Tibial artery (tissue), 4 donors: ENCODE data around the gene NGFR.

Source experiments
- DNase-seq, 2 donors: peaks; one replicate each; pipeline ENCODE4 v3.0.0-alpha.2; 2019
- H3K27ac ChIP-seq, 2 donors: fragments of 200-600 bp; sonication (generic) in 1 of 2; 1 replicate in 1 of 2; 2 replicates in 1 of 2; pipeline ENCODE4 v1.5.1; 2018 to 2019; ENCODE audit warnings: mild to moderate bottlenecking in 1 of 2
- H3K27me3 ChIP-seq, 2 donors: fragments of 200-600 bp; sonication (generic) in 1 of 2; one replicate each; pipeline versions ENCODE4 v1.5.1 to v1.6.0; 2016 to 2019
- H3K36me3 ChIP-seq, 3 donors: fragments of 200-600 bp; sonication (generic) in 2 of 3; one replicate each; pipeline ENCODE4 v1.5.1; 2016 to 2019; ENCODE audit warnings: mild to moderate bottlenecking in 2 of 3
- H3K4me1 ChIP-seq, 4 donors: fragments of 200-600 bp; sonication (generic) in 2 of 4; 1 replicate in 3 of 4; 2 replicates in 1 of 4; pipeline ENCODE4 v1.5.1; 2016 to 2019
- H3K4me3 ChIP-seq, 2 donors: fragments of 200-600 bp; sonication (generic) in 1 of 2; 1 replicate in 1 of 2; 2 replicates in 1 of 2; pipeline ENCODE4 v1.5.1; 2018 to 2019; ENCODE audit warnings: mild to moderate bottlenecking in 2 of 2
- H3K9me3 ChIP-seq, 3 donors: fragments of 200-600 bp; sonication (generic) in 1 of 3; one replicate each; pipeline ENCODE4 v1.5.1; 2016 to 2019
- CTCF ChIP-seq, 2 experiments: fragments of 200-600 bp in 1 of 2; fragments of 450-650 bp in 1 of 2; IDR thresholded peaks; one replicate each; pipeline ENCODE4 v1.5.1; 2017 to 2019; ENCODE audit warnings: antibody characterized with exemption in 2 of 2, mild to moderate bottlenecking in 1 of 2, moderate library complexity in 1 of 2
- intact Hi-C: fragments of 100-400 bp; cut with DNase I; formaldehyde crosslinking; loops from one replicate; pipeline ENCODE4 v1.15.0; 2023; ENCODE audit warnings: low total_unique reads

Gene NGFR

GRCh38 chr17:49471089-49471683 is 23.9 kb upstream of the NGFR start:
- no peak for TF ChIP-seq CTCF (IDR thresholded peaks at IDR 0.05)
- no peak overlapping the region for H3K27ac ChIP-seq
- H3K27me3 ChIP-seq = peaks cover 0 to 76% of the 10 kb centered on the region in 2 donors
- peaks cover 0 to 11% (median 7%) of the 10 kb centered on the region in 4 donors for H3K4me1 ChIP-seq
- intact Hi-C loops = no loop called here
- DNase-seq = no peak
- no peaks in the 10 kb centered on the region for H3K9me3 ChIP-seq
- no peaks in the 10 kb centered on the region for H3K36me3 ChIP-seq
- no peak overlapping the region for H3K4me3 ChIP-seq

GRCh38 chr17:49471769-49472168 is 23.3 kb upstream of the NGFR start:
- Histone ChIP-seq H3K4me3 (no peak overlapping the region), H3K36me3 (no peaks in the 10 kb centered on the region), H3K27me3 (peaks cover 0 to 75% of the 10 kb centered on the region in 2 donors), H3K27ac (no peak overlapping the region), H3K9me3 (no peaks in the 10 kb centered on the region), H3K4me1 (peaks cover 0 to 11% (median 7%) of the 10 kb centered on the region in 4 donors)
- no peak for TF ChIP-seq CTCF (IDR thresholded peaks at IDR 0.05)
- intact Hi-C loops = no loop called here
- DNase-seq = no peak

GRCh38 chr17:49472527-49472926 is 22.6 kb upstream of the NGFR start:
- Histone ChIP-seq H3K9me3 (no peaks in the 10 kb centered on the region), H3K36me3 (no peaks in the 10 kb centered on the region), H3K4me3 (no peak overlapping the region), H3K27me3 (peaks cover 0 to 76% of the 10 kb centered on the region in 2 donors), H3K4me1 (peaks cover 0 to 11% (median 7%) of the 10 kb centered on the region in 4 donors), H3K27ac (no peak overlapping the region)
- intact Hi-C loops = no loop called here
- no peak for TF ChIP-seq CTCF (IDR thresholded peaks at IDR 0.05)
- DNase-seq = no peak

GRCh38 chr17:49473900-49474751 is 21.0 kb upstream of the NGFR start:
- H3K9me3 ChIP-seq = no peaks in the 10 kb centered on the region
- no peaks in the 10 kb centered on the region for H3K36me3 ChIP-seq
- no peak for DNase-seq
- H3K4me3 ChIP-seq = no peak overlapping the region
- no peak for TF ChIP-seq CTCF (IDR thresholded peaks at IDR 0.05)
- intact Hi-C loops = no loop called here
- H3K4me1 ChIP-seq = peaks cover 0 to 11% (median 7%) of the 10 kb centered on the region in 4 donors
- no peak overlapping the region for H3K27ac ChIP-seq
- H3K27me3 ChIP-seq = peaks cover 0 to 67% of the 10 kb centered on the region in 2 donors

- no peak overlapping the region for H3K27ac ChIP-seq
- no peak for TF ChIP-seq CTCF (IDR thresholded peaks at IDR 0.05)
- H3K9me3 ChIP-seq = no peaks in the 10 kb centered on the region
- no peaks in the 10 kb centered on the region for H3K36me3 ChIP-seq
- no peak for DNase-seq
- no peaks in the 10 kb centered on the region for H3K4me1 ChIP-seq
- no peak overlapping the region for H3K4me3 ChIP-seq
- intact Hi-C loops = no loop called here
- peaks cover 0 to 58% of the 10 kb centered on the region in 2 donors for H3K27me3 ChIP-seq
Observed at GRCh38 chr17:49477709-49478108, 17.4 kb upstream of the NGFR start.
